GM20431 (cell line): ENCODE data around the gene HOMER2.
"Not testable (repeated sequence)": the region's sequence is repeated elsewhere in the genome, so short reads cannot be mapped to it uniquely, and the experiment has no call there.

Source experiments
- in situ Hi-C: fragments of 300-500 bp; cut with MseI, MboI; formaldehyde crosslinking; loops from one replicate; pipeline ENCODE4 v1.15.0; 2020; ENCODE audit warnings: low sequenced_read_pairs; ENCODE audit not compliant: unreplicated experiment

Gene HOMER2

DNA sequence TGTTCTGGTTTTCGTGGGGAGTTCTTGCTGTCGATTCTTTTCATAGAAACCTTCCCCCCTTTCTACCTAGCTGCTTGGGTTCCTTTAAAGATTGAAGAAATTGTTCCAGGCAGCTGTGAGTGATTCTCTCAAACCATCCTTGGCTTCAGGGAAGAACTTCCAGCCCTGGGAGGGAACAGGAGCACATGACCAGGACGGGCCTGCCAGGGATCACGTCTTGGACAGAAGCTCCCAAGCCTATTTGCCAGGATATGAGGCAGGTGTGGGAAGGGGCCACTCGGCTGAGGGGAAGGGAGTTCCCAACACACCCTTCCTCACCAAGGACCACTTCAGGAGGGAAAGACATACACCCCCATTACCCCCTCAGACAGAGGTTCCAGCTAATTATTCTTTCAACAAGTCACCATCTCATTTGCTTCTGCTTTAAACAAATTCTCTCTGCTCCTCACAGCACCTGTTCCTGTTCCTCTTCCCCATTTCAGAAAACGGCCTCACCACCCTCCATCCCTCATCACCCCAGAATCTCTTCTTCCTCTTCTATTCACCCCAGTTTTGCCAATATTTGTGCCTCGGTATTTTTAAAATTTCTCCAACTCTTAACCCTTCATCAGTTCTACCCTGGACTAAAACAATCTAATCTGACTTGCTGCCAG lies 80.6 kb downstream of the HOMER2 start:
- in situ Hi-C loops, result no loop called here

DNA sequence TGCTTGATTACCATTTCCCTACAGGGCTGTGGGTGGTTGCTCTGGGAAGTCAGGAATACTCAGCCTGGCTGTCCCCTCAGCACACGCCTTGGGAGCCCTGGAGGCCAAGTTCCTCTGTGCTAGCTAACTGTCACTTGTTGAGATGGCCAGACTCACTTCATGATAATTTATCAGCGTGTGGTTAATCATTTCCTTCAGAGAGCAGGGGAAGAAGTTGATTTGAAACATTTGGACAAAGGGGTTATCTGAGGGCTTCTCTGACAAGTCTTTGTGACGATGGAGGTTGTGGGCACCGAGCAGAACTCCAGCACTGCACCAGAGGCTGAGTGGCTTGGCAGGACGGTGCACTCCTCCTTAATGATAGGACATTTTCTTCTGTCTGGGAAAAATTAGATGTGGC lies 81.2 kb downstream of the HOMER2 start:
- in situ Hi-C loops, result no loop called here

DNA sequence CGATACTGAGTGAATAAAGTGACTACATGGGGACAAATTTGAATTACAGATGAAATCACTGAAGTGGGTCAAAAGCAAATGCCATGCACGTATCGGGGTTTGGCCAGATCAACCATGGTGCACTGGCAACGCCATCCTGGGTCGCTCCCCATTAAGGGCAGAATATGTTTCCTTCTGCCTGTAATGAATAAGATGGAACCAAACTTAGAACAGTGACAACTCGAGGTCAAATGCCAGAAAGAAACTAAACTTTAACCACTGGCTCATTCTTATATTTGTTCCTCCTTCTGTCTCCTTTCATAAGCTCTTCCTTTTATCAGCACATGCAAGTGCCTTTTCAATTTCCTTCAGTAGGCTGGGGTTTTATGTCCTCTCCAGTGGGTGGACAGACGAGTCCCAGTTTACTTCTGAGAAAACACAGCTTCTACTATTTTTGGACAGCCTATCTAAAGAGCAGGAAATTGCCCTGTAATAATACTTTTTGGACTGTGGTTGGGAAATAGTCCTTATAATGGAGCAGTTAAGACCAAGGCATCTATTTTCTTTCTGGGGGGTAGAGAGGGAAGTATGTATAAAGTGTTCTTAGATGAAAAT lies 81.7 kb downstream of the HOMER2 start:
- in situ Hi-C loops, result no loop called here

DNA sequence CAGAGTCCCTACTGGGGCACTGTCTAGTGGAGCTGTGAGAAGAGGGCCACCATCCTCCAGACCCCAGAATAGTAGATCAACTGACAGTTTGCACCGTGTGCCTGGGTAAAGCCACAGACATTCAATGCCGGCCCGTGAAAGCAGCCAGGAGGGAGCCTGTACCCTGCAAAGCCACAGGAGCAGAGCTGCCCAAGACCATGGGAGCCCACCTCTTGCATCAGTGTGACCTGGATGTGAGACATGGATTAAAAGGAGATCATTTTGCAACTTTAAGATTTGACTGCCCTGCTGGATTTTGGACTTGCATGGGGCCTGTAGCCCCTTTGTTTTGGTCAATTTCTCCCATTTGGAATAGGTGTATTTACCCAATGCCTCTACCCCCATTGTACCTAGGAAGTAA lies 86.5 kb downstream of the HOMER2 start:
- in situ Hi-C loops, result not testable (repeated sequence)

DNA sequence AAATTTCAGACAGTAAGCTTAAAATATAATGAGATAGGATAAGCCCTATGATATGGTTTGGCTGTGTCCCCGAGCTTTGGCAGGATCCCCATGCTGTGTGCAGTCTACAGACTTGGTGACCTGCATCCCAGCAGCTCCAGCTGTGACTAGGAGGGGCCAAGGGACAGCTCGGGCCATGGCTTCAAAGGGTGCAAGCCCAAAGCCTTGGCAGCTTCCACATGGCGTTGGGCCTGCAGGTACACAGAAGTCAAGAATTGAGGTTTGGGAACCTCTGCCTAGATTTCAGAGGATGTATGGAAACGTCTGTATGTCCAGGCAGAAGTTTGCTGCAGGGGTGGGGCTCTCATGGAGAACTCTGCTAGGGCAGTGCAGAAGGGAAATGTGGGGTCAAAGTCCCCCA lies 86.9 kb downstream of the HOMER2 start:
- in situ Hi-C loops, result not testable (repeated sequence)

DNA sequence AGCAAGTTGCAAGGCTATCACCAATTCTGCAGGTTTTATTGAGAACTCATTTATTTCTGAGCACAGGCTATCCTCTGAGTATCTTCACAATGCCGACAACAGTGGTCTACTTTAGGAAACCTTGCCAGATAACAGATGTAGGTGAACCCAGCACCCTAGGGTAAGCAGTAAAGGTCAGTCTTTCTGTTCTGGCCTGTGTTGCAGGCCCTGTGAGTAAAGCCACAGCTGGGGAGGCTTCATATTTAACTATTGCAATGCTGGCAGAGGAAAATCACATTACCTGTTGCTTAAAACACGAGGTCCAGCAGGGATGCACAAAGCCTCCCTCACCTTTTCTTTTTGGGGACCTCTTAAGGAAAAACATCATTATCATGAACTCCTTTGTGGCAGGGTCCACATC lies 87.6 kb downstream of the HOMER2 start:
- in situ Hi-C loops, result no loop called here

DNA sequence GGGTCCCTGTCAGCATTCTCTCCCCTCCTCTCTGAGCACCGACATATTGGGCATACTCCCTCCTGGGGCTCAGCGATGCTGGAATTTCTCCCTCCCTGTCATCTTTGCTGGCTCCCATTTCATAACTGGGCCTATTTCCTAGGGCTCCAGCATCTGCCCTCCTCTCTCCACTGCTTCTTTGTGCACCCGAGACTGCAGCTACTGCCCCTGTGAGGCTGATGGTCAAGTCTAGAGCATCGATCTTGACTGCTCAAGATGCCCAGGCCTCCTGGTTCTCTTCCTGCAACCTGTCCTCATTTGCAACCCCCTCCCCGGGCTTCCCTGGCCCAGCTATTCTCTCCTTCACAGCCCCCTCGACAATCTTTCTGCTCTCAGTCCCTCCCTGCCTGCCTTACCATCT lies 89.6 kb downstream of the HOMER2 start:
- in situ Hi-C loops, result no loop called here

DNA sequence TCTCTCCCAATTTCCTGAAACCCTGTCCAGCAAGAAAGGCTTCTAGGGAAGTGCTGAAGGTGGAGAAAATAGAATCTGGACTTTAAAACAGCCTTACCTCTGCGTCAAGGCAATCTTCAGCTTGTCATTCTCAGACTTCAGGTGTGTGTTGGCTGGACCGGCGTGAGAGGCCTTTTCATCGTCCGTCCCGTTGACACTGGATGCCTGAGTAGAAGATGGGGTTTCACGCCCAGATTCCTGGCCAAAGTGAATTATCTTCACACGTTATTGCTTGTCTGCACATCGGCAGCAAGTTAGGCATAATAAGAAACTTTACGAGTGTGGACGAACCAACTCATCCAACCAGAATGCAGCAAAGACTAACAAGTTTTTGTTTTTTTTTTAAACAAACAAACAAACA lies 93.6 kb downstream of the HOMER2 start:
- in situ Hi-C loops, result no loop called here

DNA sequence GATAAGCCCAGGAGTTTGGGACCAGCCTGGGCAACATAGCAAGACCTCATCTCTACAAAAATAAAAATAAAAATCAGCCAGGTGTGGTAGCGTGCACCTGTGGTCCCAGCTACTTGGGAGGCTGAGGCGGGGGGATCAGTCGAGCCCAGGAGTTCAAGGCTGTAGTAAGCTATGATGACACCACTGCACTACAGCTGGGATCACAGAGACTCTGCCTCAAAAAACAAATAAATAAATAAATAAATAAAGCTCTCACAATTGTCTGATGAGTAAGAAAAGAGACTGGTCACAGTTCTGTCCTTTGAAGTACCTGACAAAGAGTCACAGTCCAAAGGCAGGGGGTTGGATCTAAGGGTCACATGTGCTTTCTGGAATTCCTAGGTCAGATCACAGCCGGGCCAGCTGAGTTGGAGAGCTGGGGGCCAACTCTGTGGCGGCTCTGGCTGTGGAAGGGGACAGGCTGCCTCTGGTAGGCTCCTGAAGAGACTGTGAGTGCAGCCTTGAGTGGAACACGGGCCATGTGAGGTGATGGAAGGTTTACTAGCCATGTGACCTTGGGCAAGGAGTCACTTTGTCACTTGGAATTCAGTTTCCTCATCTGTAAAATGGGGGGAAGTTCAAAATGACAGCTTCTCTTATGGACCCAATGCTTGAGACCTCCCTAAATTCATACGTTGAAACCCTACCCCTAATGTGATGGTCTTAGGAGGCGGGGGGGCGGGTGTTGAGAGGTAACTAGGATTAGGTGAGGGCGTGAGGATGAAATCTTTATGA lies 95.9 kb downstream of the HOMER2 start:
- in situ Hi-C loops, result no loop called here

DNA sequence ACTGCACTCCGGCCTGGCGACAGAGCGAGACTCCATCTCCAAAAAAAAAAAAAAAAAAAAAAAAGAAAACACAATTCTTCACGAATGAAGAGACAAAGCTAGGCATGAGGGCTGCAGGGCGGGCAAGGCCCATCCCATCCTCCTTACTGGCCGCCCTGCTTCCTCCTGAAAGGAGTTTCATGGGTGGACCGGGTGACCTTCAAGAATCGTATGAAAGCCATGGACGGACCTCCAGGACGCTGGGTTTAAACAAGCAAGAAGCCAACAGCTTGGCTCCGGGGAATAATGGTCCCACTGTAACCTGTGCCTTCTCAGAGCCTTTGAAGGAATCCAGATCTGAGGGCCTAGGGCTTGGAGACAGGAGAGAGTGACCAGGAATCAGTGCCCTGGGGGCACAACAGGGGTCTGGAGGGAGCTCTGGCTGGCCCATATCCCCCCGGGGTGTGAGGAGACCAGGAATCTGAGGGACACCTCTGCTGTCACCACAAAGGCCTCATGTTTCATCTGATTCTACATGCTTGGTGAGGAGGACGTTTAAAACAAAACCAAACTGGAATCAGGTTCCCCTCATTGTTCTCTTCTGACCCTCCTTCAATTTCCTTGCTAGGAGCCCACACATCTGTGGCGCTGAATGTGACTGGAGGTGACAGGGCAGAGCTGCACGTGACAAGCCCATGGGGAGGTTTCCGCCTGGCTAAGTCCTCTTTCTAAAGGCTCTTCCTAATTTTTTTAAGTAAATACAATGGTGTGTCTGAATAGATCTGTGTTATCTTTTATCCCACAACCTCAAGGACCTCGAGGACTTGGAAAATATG lies 97.0 kb downstream of the HOMER2 start:
- in situ Hi-C loops, result no loop called here

DNA sequence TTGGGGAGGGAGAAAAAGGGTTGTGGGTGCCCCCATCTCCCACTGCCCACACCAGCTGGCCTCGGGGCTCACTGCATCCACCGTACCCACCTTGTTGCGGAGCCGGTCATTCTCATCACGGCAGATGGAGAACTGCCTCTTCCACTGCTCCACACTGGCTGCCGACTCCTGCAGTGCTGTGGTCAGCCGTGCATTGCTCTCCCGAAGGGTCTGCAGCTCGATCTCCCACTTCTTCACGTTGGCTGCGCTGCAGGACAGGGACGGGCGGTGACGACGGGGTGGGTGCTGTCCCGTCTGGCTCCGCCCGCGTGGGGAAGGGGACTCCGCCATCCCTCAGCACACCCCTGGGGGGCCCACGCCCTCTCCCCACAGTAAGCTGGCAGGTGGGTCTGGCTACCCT lies 98.0 kb downstream of the HOMER2 start:
- in situ Hi-C loops, result no loop called here

DNA sequence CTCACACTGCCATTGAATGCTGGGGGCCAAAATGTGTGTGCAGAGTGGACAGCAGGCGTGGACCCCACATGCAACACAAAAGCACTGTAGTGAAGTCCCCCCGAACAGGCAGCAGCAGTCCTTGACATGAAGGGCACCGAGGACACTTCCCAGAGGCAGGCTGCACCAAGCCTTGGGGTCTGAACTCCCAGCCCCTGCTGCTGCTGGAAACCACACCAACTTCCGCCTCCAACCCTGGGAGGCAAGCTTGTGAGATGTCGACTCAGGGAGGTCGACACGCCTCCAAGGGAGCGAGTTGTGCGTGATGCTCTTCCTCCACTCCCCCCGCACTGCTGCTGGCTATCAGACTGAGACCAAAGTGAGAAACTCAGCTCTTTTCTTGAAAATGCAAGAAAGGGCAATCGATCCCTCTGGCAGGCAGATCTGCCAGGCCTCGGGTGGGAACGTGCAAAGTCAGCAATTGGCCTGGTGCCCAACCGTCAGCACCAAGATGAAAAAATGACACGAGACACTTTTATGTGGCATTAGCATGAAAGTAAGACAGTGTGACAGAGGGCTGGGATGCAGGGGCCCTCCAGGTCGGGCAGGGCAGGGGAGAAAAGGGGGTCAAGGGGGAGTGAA lies 99.5 kb downstream of the HOMER2 start:
- in situ Hi-C loops, result no loop called here

DNA sequence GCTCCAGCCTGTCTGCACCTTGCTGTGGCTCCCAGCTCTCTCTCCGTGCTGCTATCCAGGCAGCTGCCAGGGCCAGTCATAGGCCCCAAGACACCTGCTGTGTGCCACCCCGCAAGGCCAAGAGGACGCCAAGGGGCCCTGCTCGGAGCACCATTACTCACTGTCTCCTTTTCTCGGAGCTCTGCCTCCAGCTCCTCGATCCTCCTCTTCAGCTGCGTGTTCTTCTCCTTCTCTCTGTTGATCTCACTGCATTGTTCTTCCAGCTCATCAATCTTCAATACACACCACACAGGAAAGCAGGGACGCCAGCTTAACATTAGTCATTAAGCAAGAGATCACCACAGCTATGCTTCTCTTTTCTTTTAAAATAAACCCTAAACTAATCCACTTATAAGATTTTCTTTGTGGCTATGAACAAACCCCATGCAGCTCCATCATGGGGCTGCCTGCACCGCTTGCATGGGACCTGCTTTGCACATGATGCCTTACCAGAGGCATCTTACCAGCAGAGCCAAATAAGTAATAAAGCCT lies 100.5 kb downstream of the HOMER2 start:
- in situ Hi-C loops, result no loop called here

DNA sequence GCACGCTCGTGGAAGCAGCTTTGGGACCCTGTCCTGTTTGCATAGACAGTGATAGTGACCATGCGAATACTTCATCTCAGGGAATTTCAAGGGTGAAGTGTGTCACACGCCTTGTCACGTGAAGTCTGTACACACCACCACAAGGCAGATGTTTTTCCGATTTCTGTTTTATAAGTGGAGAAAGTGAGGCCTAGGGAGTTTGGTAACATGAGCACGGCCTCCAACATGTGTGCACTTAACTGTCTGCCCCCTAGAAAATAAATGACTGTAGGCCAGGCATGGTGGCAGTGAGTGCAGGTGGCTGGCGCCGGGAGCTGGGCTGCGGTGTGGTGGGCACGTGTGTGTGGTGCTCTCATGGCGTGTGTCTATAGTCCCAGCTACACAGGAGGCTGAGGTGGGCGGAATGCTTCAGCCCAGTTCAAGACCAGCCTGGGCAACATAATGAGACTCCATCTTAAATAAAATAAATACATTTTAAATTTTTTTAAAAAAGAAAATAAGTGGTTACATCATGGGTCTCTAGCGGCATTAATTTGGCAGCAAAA lies 101.1 kb downstream of the HOMER2 start:
- in situ Hi-C loops, result no loop called here

DNA sequence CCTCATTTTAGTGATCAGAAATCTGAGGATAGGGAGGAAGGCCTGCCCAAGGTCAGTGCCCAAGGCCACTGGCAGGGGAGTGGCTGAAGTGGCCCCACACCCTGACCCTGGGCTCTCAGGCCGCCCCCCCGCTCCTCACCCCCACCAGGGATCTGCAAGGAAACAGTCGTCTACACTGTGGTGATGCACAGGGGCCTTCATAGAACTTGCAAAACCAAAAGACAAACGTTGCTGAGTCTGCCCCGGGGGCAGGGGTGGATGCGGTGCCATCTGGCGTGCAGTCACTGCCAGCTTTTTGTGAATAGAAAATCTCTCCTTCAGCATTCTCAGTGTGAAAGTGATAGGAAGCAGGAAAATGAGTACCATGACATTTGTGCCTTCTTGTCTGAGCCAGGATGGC lies 101.8 kb downstream of the HOMER2 start:
- in situ Hi-C loops, result no loop called here

DNA sequence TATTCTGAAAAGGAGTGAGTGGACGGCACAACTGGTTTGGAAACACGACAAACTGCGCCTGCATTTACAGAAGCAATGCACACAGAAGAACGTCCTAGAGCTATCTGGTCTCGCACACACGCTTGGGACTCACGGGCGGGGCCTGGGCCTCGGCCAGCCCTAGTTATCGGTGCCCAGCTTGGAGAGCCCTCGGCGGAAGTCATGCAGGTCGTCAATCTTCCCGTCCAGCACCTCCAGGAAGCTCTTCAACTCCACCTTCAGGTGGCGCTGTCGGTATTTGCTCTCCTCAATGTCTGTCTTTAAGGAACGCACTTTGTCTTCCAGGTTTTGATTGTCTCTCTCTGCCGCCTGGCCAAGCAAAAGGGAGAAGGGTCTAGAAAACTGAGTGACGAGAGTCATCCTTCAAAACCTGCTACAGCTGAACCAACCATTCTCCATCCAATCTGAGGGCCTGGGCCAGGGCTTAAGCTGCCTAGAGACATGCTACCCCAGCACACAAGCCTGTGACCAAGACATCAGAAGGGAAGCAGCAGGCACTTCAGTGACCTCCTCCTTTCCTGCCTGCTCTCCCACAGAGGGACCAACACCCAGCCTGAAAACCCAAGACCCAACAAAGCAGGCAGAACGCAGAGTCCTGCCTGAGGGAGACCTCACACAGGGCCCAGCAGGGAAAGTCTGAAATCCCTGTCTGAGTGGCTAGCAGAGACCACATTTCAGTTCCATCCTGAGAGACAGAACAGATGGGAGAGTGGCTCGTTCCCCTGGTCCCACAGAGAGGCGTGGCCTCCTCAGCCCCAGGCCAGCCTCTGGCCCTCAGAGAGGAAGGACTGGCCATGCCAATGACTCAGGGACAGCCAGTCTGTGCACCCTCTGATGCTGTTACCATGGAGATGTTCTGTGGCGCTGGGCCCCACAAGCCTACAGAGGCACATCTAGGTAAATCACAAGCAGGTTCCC lies 102.7 kb downstream of the HOMER2 start:
- in situ Hi-C loops, result no loop called here

DNA sequence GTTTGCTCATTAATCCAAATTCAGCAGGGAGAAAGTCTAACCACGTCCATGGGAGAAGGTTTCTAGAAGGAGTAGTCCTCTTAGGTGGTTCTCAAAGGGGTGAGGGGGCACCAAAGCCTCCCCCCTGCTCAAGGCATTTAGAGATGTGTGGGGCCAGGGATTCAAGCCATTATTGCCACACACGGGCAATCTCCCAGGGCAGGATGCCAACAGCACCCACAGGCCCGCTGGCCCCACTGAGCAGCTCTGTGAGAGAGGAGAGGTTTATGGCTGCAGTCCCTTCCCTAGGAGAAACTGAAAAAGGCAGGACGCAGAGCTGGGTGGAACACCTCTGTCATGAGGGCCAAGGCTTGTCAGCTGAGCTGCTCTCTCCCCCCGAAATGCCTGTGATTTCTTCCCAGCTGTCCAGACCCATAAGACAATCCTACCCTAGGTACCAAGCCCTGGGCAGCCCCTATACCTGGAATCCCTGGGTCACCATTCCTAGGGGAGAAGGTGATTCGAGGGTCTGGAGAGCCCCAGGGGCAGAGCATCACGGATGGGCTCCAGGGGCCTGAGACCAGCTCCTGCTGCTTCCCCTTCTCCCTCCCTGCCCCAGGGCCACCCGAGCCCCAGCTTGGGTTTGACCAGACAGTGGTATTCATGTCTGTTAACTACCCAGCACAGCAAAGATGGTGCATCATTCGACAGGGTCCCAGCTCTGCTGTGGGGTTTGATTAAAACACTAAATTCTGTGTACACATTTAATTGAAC lies 104.1 kb downstream of the HOMER2 start:
- in situ Hi-C loops, result no loop called here

DNA sequence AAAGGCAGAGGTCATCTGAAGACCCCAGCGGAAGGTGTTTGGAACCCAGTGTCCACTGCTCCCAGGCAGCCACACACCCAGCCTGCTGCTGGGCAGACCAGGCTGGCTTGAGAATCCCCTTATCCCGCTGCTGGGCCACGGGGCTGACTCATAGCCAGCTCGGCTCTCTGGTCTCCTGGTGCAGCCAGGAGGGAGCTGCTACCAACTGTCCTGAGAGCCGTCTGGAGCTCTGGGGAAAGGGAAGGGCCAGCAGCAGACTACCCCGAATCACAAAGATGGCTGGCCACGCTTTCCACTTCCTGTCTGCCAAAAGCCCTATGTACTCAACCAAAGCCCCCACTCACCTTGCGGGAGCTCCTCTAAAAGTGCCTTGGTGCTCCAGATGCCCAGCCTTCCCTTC lies 104.8 kb downstream of the HOMER2 start:
- in situ Hi-C loops, result no loop called here
